DOHH2 (cell line): ENCODE measurements around the gene SH2D1A.

Experiments used
- H3F3A ChIP-seq: fragments of 200-600 bp; sonication (generic), shearing (Covaris generic); 2 replicates; pipeline ENCODE4 v1.6.0; 2016; ENCODE audit warnings: antibody characterized with exemption, mild to moderate bottlenecking; ENCODE audit not compliant: control insufficient read depth, insufficient read depth
- H3K27ac ChIP-seq: fragments of 200-600 bp; sonication (generic); 2 replicates; pipeline ENCODE4 v1.5.1; 2014; ENCODE audit warnings: low read depth, mild to moderate bottlenecking, low read length, moderate library complexity
- H3K27me3 ChIP-seq: fragments of 200-600 bp; sonication (generic); 2 replicates; pipeline ENCODE4 v1.6.1; 2014; ENCODE audit warnings: mild to moderate bottlenecking, low read length, mixed read lengths; ENCODE audit not compliant: control insufficient read depth
- H3K36me3 ChIP-seq: fragments of 200-600 bp; sonication (generic); 2 replicates; pipeline ENCODE4 v1.6.1; 2014; ENCODE audit warnings: mild to moderate bottlenecking, low read length, moderate library complexity, mixed read lengths; ENCODE audit not compliant: control insufficient read depth
- H3K4me1 ChIP-seq: fragments of 200-600 bp; sonication (generic); 2 replicates; pipeline ENCODE4 v1.6.1; 2014; ENCODE audit warnings: mild to moderate bottlenecking, low read length, mixed read lengths; ENCODE audit not compliant: control insufficient read depth
- H3K4me2 ChIP-seq: fragments of 200-600 bp; sonication (generic); 2 replicates; pipeline ENCODE4 v1.6.0; 2014; ENCODE audit warnings: mild to moderate bottlenecking, low read length, moderate library complexity
- H3K4me3 ChIP-seq: fragments of 200-600 bp; sonication (generic); 2 replicates; pipeline ENCODE4 v1.5.1; 2014; ENCODE audit warnings: mild to moderate bottlenecking, low read length, mixed read lengths
- H3K79me2 ChIP-seq: fragments of 200-600 bp; sonication (generic); 2 replicates; pipeline ENCODE4 v1.6.1; 2014; ENCODE audit warnings: mild to moderate bottlenecking, low read length, mixed read lengths; ENCODE audit not compliant: control insufficient read depth
- H3K9me2 ChIP-seq: fragments of 200-600 bp; sonication (generic); replicated peaks from 2 replicates; pipeline ENCODE4 v1.6.1; 2014; ENCODE audit warnings: mild to moderate bottlenecking, low read length, mixed read lengths; ENCODE audit not compliant: control insufficient read depth
- H3K9me3 ChIP-seq: fragments of 200-600 bp; sonication (generic); 2 replicates; pipeline ENCODE4 v1.6.1; 2014; ENCODE audit warnings: antibody characterized with exemption, low read length, mixed read lengths; ENCODE audit not compliant: control insufficient read depth, insufficient read depth
- H4K20me1 ChIP-seq: fragments of 200-600 bp; sonication (generic); 2 replicates; pipeline ENCODE4 v1.6.0; 2014; ENCODE audit warnings: low read depth, mild to moderate bottlenecking, antibody characterized with exemption, low read length, moderate library complexity; ENCODE audit not compliant: control insufficient read depth, insufficient read depth
- CTCF ChIP-seq: fragments of 200-600 bp; sonication (generic); IDR thresholded peaks from one replicate; pipeline ENCODE4 v1.5.1; 2014; ENCODE audit warnings: antibody characterized with exemption, mild to moderate bottlenecking, low read depth, low read length; ENCODE audit not compliant: poor library complexity, severe bottlenecking
- EZH2phosphoT487 ChIP-seq: fragments of 200-600 bp; sonication (generic); IDR thresholded peaks from 2 replicates; pipeline ENCODE4 v1.6.1; 2017; ENCODE audit warnings: borderline replicate concordance, mild to moderate bottlenecking, antibody characterized with exemption, low read length, moderate library complexity, mixed read lengths

SH2D1A gene

DNA sequence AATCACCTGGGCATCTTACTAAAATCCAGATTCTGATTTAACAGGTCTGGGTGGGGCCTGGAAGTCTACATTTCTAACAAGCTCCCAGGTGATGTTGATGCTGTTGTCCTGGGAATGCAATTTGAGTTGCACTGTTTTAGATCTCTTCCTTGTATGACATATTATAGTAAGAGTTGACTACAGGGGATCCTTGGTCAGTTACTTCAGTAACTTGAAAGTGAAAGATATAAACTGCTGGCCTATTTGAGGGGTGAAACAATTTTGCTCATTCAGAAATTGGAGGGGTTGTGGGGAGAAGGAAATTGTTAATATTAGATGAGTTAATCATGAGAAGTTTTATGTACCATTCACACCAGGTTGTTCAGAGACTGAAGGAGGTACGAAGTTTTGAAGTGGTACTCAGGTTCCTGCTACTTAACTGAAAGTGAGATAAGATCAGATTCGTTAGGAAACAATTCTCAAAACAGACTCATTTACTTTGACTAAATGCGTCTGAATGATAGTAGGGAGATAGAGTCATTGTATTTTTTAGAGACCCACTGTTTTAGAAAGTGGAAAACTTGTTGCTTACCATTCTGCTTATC, 12.5 kb downstream of the SH2D1A start:
- no peaks in the 10 kb centered on the region for H3K9me3 ChIP-seq
- H3K4me1 ChIP-seq = no peaks in the 10 kb centered on the region
- no peaks in the 10 kb centered on the region for H3K9me2 ChIP-seq
- H3K79me2 ChIP-seq = no peaks in the 10 kb centered on the region
- no peaks in the 10 kb centered on the region for H4K20me1 ChIP-seq
- H3K27me3 ChIP-seq = no peaks in the 10 kb centered on the region
- H3F3A ChIP-seq = no peaks in the 10 kb centered on the region
- no peak overlapping the region for H3K4me3 ChIP-seq
- no peak for TF ChIP-seq CTCF
- TF ChIP-seq EZH2phosphoT487 = no peak
- H3K27ac ChIP-seq = no peak overlapping the region
- H3K36me3 ChIP-seq = no peaks in the 10 kb centered on the region
- no peak overlapping the region for H3K4me2 ChIP-seq

DNA sequence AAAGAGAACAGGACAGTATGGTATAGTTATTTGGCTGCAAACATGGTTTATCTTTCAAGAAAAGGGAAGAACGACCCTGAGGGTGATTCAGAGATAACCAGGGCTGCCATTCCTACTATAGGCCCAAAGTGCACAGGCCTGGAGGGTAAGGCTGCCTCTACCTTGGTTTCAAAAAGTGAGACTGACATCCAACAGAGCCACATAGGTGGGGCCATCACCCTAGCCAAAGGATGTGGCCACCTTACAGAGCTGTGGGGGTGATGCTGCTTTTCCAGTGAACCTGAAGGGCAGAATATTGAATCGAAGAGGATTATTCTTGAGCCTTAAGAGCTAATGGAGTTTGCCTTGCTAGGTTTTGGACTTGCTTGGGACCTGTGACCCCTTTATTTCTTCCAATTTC, 15.7 kb downstream of the SH2D1A start:
- Histone ChIP-seq H3K27me3 (no peaks in the 10 kb centered on the region), H3K4me3 (no peak overlapping the region), H3F3A (no peaks in the 10 kb centered on the region), H3K79me2 (no peaks in the 10 kb centered on the region), H3K27ac (no peak overlapping the region), H3K9me2 (no peaks in the 10 kb centered on the region), H4K20me1 (no peaks in the 10 kb centered on the region), H3K9me3 (no peaks in the 10 kb centered on the region), H3K4me1 (no peaks in the 10 kb centered on the region), H3K36me3 (no peaks in the 10 kb centered on the region), H3K4me2 (no peak overlapping the region)
- TF ChIP-seq CTCF = no peak
- no peak for TF ChIP-seq EZH2phosphoT487

DNA sequence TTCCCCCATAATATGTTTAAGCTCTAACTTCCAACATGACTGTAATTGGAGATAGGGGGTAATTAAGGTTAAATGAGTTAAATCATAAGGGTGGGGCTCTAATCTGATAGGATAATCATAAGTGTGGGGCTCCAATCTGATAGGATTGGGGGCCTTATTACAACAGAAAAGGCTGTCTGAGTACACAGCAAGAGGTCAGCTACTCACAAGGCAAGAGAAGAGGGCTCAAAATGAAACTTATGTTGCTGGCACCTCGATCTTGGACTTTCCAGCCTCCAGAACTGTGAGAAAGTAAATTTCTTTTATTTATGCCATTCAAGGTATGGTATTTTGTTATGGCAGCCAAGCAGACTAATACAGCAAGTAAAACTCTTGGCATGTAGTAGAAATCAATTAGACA, 16.4 kb downstream of the SH2D1A start:
- no peak overlapping the region for H3K4me3 ChIP-seq
- no peaks in the 10 kb centered on the region for H3K79me2 ChIP-seq
- H3K9me3 ChIP-seq = no peaks in the 10 kb centered on the region
- H3K27me3 ChIP-seq = no peaks in the 10 kb centered on the region
- TF ChIP-seq EZH2phosphoT487 (no peak), CTCF (no peak)
- H3K27ac ChIP-seq = no peak overlapping the region
- no peak overlapping the region for H3K4me2 ChIP-seq
- H4K20me1 ChIP-seq = no peaks in the 10 kb centered on the region
- H3K36me3 ChIP-seq = no peaks in the 10 kb centered on the region
- no peaks in the 10 kb centered on the region for H3K4me1 ChIP-seq
- H3F3A ChIP-seq = no peaks in the 10 kb centered on the region
- H3K9me2 ChIP-seq = no peaks in the 10 kb centered on the region
